NCI-H510A treated with DMSO at 0.1 percent for 48 hours (cell line): ENCODE data around the gene CAMTA1.
"Not testable (repeated sequence)": the region's sequence is repeated elsewhere in the genome, so short reads cannot be mapped to it uniquely, and the experiment has no call there.

Experiments
- DNase-seq: peaks from one replicate; lab custom pipeline; 2025; lab: John Stamatoyannopoulos, UW

Gene CAMTA1

DNA sequence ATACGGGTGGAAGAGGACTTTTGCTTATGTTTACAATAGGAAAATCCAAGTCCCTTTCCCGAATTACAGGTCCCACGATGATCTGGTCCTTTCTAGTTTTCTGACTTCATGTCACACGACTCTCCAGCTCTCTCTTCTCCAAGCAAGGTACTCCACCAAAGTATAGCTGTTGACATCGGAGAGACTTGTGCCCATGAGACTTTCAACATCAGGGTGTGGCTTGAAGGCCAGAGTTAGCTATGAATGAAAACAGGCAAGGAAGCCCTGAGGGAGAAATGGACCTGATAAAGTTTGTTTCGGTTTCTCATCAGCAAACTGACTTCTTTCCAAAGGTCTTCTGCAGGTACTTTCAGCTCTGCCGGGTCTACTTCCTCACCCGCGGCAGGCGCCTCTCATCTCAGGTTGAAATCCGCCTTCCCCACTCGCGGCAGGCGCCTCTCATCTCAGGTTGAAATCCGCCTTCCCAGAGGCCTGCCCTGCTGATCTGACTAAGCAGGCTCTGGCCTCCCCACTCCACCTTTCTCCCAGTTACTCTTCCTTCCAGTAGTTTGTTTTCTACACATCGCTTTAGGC lies 996.8 kb downstream of the CAMTA1 start:
- no peak for DNase-seq

DNA sequence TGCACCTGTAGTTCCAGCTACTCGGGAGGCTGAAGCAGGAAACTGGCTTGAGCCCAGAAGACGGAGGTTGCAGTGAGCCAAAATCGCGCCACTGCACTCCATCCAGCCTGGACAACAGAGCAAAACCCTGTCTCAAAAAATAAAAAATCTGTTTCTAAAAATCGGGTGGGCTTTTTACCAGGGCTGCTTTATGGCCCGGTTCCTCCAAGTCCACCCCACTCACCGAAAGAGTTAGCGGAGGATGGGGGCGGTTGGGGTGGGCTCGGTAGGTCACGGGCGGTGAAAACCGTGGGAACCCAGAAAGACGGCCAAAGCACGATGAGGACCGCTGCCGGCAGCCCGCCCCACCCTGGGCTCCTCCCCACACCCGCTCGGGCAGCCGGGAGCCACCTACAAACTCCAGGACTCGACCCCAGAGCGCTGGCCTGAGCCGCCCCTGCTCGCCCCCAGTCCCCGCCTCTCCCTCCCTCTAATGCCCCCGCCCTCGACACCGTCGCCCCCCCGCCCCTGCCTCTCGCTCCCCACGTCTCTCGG lies 998.0 kb downstream of the CAMTA1 start:
- peak; percentile 95 for DNase-seq

DNA sequence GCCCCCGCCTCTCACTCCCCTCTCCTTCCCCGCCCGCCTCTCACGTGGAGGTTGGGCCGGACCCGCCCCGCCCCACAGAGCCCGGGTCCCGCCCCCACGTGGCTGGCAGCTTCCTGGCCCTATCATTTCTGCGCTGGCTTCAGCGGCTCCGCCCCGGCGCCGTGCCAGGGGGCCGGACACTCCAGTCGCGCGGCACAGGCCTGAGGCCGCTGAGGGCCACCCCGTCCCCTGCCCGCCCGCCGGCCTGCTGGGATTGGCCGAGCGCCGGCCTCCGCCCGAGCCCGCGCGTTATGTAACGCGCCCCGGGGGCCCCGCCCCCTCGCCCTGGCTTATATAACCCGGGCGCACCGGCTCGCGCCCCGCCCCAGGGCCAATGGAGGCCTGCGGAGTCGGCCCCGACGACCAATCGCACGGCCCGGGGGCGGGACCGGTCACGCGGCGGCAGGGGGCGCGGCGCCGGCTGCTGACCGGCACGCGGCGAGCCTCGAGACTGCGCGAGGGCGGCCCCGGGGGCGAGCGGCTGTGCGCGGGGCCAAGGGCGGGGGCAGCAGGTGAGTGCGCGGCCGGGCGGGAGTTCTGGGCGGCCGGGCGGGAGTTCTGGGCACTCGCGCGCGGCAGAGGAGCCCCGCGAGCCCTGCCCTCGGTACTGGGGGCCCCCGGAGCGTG lies 998.7 kb downstream of the CAMTA1 start, which contains the start of gene PER3:
TSS of gene PER3 (plus strand) at position 466 of the 666 bp plus-strand sequence. CDS start 587 bp downstream, outside the sequence.
- DNase-seq = peak; percentile 100

DNA sequence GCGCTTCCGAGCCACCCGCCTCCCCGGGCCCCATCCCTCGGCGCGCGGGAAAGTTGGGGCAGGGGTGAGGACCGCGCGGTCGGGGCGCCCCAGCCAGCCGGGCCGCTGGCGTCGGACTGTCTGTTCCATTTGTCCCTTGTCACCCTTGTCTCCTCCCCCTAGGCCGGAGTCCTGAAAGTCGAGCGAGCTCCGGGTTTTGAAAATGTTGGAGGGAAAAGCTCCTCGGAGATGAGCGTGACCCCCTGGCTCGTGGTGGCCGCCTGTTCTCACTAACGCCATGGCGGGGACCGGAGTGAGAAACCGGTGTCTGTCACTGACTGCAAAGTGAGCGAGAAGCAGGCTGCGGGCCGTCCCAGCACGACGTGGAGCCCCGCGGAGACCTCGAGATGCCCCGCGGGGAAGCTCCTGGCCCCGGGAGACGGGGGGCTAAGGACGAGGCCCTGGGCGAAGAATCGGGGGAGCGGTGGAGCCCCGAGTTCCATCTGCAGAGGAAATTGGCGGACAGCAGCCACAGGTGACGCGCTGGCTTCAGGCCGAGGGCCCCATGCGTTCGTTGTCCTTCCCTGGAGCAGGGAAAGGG lies 999.3 kb downstream of the CAMTA1 start:
- DNase-seq = peak; percentile 72

DNA sequence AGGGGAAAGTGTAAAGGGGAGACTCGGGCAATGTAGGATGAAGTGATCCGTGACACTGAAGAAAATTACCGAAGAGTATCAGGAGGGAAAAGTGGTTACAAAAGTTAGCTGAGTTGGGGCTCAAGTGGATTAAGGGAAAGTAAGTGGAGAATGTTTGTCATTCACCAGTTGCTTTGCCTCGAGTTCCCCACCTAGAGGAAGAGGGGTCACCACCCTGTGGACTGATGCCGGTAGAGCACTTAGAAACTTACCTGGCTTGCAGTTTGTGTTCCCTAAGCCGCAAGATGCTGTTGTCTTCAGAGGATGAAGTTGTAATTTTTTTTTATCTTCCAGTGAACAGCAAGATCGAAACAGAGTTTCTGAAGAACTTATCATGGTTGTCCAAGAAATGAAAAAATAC lies 999.9 kb downstream of the CAMTA1 start:
- DNase-seq = peak; percentile 45

DNA sequence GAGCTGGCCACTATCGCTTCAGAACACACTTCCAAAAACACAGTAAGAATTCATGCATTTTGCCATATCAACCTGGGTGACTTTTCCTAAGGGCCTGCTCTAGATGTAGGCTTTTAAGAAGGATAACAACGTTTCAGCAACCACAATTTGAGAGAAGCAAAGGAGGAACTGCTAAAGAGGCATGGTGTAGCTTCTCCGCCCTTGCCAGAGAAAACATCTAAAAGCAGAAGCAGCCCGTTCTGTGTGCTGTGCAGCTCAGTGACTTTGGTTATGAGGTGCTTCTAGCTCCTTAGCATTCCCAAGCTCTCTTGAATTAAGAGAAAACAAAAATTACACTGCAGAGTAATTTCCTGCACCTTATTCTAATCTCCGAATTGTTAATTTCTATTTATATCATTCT lies 1001.5 kb downstream of the CAMTA1 start:
- DNase-seq = no peak

DNA sequence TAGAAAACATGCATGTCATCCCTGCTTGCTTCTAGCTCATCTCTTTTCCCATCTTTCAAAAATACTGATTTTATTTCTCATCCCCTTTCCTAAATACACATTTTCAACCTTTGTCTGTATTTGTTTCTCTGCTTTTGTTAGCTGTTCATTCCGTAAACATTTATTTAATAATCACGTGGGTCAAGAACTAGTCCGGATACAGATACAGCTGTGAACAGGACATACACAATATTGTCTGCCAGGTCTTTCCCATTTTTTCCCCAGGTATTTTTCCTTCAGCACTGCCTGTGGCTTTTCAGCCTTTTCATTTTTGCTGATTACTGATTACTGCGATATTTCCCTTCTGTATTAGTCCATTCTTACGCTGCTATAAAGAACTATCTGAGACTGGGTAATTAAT lies 1004.6 kb downstream of the CAMTA1 start:
- no peak for DNase-seq

DNA sequence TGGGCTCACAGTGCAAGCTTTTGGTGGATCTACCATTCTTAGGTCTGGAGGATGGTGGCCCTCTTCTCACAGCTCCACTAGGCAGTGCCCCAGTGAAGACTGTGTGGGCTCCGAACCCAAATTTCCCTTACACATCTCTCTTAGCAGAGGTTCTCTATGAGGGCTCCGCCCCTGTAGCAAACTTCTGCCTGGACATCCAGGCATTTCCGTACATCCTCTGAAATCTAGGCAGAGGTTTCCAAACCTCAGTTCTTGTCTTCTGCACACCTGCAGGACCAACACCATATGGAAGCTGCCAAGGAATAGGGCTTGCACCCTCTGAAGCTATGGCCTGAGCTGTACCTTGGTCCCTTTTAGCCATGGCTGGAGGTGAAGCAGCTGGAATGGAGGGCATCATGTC lies 1005.8 kb downstream of the CAMTA1 start:
- DNase-seq = not testable (repeated sequence)

DNA sequence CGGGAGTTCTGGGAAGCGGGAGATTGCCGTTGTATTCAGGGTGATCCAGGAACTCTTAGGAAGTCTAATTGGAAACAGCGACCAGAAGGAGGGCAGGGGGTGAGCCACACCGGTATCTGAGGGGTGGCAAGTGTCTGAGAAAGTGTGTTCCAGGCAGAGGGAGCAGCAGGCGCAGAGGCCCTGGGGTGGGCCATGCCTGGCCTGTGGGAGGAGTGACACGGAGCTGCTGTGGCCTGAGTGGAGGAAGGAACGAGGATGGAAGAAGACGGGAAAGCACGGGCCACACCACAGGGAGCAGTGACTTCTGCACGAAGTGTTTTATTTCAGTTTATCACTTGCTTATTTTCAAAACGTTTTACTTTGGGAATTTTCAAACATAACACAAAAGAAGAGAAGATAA lies 1010.2 kb downstream of the CAMTA1 start:
- no peak for DNase-seq

DNA sequence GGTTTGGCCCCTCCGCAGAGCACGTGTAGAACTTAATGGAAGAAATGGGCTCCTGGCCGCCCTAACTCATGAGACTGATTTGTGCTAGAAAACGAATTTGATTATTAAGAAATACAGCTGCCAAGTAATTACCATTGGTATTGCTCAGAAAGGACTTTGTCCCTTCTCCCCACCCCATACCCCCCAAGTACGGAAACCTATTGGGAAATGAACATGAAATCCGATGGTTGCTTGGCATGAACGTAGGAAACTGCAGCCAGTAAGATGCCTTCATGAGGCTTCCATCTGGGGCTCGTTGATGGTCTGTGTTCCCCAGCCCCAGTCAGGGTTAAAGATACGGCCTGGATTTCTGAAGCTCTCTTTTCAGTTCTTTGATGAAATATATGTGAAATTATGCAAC lies 1020.2 kb downstream of the CAMTA1 start:
- DNase-seq = no peak

DNA sequence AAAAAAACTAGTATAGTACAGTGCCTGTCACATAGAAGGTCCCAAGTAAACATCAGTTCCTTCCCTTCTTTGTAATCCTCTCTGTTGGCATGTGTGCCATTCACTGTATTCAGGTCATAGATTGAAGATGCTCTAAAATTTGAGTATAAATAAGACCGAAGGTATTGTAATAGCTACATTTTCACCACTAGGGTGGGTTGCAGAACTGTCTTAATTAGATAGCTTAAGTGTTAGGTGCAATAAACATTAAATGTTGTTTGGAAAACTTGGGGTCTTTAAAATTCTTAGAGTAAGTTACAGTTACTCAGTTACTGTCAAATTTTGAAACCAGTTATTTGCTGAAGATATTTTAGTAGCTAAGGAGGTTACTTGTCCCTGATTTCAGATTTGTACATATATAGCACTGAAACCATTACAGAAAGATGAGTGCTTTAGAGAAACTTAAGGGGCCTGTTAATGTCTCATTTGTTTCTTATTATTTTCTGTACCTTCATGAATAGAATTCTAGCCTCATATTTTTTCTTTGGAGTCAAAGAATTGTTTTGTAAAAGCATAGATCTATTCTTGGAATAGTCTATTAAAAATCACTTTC lies 1023.1 kb downstream of the CAMTA1 start:
- peak; percentile 73 for DNase-seq

DNA sequence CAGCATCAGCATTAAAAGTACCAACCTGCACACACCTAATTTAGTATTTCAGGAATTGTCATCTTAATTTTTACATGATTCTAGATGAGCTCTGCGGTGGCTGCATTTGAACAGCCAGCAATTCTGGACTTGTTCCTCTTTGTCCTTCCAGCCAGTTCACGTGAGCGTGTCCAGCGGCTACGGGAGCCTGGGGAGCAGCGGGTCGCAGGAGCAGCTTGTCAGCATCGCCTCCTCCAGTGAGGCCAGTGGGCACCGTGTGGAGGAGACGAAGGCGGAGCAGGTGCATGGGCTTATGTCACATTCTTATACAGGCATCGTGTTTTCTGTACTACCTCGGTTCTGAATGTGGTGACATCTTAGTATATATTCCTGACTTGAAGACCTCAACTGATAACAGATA lies 1024.5 kb downstream of the CAMTA1 start:
- no peak for DNase-seq

DNA sequence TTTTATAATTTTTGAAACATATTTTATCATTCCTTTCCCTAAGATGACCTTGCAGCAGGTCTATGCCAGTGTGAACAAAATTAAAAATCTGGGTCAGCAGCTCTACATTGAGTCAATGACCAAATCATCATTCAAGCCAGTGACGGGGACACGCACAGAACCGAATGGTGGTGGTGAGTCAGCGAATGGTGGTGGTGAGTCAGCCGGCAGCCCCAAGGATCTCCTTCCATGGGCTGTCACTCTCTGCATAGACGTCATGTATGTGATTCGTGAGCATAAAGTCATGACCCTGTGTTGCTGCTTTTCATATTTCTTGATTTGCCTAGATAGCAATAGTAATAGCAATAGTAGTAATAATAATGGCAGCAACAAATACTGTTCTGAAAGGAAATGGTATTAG lies 1025.1 kb downstream of the CAMTA1 start:
- no peak for DNase-seq

DNA sequence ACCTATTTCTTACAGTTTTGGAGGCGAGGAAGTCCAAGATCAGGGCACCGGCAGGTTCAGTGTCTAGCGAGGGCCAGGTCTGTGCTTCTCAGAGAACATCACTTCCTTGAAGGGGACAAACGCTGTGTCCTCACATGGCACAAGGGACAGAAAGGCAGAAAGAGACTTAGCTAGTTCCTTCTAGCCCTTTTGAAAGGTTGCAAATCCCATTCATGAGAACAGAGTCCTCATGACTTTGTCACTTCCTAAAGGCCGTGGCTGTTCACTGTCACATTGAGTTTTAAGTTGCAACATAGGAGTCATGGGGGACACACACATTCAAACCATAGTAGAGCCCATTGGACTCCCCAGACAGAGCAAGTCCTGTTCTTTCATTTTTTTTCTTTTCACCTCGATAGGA lies 1026.2 kb downstream of the CAMTA1 start:
- DNase-seq = no peak

DNA sequence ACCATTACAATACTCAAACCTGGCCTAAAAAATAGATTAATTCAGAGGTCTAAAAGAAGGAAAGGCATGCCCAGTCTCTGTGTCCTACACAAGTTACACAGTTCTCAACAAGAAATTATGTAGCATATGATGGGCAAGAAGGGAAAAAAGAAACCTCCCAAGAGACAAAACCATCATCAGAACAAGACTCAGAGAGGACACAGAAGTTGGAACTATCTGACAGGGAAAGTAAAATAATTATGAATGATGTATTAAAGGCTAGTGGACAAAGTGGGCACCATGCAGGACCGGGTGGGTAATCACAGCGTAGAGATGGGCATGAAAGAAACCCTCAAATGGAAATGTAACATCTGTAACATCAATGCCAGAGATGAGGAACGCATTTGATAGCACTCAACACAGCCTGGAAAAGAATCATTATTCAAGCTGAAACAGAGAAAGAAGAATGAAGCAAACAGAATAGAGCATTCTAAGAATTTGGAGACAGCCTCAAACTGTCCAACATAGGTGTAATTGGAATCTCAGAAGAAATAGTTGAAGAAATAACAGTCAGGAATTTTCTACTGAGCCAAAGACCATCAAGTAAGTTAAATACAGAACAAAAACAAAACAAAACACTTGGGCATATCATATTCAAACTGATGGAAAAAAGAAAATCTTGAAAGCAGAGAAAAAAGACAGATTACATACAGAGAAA lies 1028.6 kb downstream of the CAMTA1 start:
- no peak for DNase-seq
